Ovary (tissue), 3 donors: ENCODE results near the gene WIZ.

Experiments
- POLR2A ChIP-seq: fragments of 450-650 bp; IDR thresholded peaks from one replicate; pipeline ENCODE4 v1.6.1; 2017; ENCODE audit warnings: antibody characterized with exemption, mild to moderate bottlenecking, moderate library complexity
- TF ChIP-seq, protein P1 (sequence below), 3 donors: fragments of 450-650 bp in 2 of 3; fragments of 200-600 bp in 1 of 3; IDR thresholded peaks; one replicate each; pipeline versions ENCODE4 v1.5.1 to v1.8.0; 2016 to 2022; ENCODE audit warnings: antibody characterized with exemption in 3 of 3, mild to moderate bottlenecking in 1 of 3
- donor health status: DM: no; HTN: no; CAD: no.

GRCh38 chr19:15464394-15465385 lies 14.9 kb upstream of the WIZ start, which contains the start of gene RASAL3:
- TF ChIP-seq POLR2A = no peak
- TF ChIP-seq, protein P1, sequence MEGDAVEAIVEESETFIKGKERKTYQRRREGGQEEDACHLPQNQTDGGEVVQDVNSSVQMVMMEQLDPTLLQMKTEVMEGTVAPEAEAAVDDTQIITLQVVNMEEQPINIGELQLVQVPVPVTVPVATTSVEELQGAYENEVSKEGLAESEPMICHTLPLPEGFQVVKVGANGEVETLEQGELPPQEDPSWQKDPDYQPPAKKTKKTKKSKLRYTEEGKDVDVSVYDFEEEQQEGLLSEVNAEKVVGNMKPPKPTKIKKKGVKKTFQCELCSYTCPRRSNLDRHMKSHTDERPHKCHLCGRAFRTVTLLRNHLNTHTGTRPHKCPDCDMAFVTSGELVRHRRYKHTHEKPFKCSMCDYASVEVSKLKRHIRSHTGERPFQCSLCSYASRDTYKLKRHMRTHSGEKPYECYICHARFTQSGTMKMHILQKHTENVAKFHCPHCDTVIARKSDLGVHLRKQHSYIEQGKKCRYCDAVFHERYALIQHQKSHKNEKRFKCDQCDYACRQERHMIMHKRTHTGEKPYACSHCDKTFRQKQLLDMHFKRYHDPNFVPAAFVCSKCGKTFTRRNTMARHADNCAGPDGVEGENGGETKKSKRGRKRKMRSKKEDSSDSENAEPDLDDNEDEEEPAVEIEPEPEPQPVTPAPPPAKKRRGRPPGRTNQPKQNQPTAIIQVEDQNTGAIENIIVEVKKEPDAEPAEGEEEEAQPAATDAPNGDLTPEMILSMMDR (IDR thresholded peaks at IDR 0.05) = no peak
